ENCODE measurements around the gene ITGA11.

Gene ITGA11

DNA sequence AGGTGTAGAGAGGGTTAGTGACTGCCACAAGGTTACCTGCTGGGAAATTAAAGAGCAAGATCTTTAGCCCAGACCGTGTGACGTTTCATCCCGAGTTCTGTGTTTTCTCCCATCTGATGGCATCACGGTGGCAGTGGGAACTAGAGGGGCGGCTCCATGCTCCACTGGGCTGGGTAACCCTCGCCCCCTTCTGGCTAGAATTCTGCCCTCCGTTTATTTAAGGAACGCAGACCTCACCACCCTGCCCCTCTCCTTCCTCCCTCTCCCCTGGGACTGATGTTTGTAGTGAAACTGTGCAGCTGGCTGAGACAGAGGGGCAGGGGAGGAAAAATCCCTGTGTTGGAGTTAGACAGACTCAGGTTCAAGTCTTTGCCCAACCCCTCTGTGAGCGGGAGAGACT is 65.6 kb downstream of the ITGA11 start:
- no peak for TF ChIP-seq JUND (IDR thresholded peaks at IDR 0.05; ENCODE audit: low read depth)
- in situ Hi-C loops (cut with HindIII; ENCODE audit: low pct_unique_long_range_greater_than_20kb, low sequenced_read_pairs): no loop called here
- DNase-seq (ENCODE audit: low read depth in 1 of 2, low spot score in 1 of 2): no peak

DNA sequence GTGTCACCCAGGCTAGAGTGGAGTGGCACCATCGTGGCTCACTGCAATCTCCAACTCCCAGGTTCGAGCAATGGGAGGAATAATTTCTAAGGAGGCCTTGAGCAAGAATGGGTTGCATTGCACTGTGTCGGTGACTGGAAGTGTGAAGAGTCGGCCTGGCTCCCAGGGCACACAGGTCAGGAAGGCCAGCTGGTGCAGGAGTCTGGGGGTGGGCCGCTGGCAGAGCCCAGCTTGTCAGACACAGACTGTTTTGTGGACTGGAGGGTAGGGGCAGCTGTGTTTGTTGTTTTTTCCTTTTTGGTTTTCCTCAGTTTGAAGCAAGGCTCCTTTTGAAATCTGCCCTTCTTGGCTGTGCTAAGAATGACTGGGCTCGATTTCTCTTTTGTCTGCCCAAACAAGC is 66.2 kb downstream of the ITGA11 start:
- TF ChIP-seq JUND (IDR thresholded peaks at IDR 0.05; ENCODE audit: low read depth): no peak
- in situ Hi-C loops (cut with HindIII; ENCODE audit: low pct_unique_long_range_greater_than_20kb, low sequenced_read_pairs): no loop called here

DNA sequence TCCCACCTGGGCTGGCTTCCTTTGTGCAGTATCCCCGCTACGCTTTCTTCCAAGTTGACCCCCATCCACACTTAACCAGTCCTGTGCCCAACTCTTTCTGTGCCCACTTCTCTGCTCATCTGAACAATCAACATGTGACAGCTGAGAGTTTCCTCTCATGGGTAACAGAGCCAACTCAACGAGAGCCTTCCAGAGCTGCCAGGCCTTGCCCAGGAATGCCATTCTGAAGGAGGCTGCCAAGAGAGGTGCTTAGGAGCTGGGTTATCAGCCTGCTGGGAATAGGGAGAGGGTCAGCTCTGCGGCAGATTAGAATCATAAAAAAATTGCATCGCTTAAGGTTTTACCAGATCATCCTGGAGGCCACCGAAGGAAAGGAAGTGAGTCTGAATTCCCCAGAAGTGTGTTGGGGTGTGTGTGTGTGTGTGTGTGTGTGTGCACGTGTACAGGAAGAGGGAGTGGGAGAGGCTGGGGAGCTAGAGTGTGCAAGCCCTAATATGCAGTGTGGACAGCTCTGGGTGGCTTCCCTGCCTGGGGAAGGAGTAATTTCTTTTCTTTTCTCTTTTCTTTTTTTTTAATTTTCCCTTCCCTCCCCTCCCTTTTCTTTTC is 66.7 kb downstream of the ITGA11 start:
- TF ChIP-seq JUND (IDR thresholded peaks at IDR 0.05; ENCODE audit: low read depth): no peak
- in situ Hi-C loops (cut with HindIII; ENCODE audit: low pct_unique_long_range_greater_than_20kb, low sequenced_read_pairs): no loop called here
- DNase-seq (ENCODE audit: low read depth in 1 of 2, low spot score in 1 of 2): no peak

More for the DNA sequence above, 66.2 kb downstream of the ITGA11 start:
- no peak for DNase-seq (ENCODE audit: low read depth in 1 of 2, low spot score in 1 of 2)

DNA sequence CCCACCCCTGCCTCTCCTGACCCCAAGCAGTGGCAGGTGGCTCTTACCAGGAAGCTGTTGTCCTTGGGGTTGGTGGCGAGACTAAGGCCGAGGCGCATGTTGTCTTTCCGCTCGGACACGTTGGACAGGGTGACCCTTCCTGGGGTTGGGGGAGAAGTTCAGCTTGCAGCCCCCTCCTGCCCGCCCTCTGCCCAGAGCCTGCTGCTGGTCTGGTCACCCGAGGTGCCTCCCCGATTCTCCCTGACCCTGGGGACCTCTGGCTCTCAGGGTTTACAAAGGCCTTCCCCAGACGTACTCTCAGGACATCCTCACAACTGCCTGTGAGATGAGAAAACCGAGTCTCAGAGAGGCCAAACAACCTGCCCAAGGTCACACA is 67.3 kb downstream of the ITGA11 start:
- in situ Hi-C loops (cut with HindIII; ENCODE audit: low pct_unique_long_range_greater_than_20kb, low sequenced_read_pairs): no loop called here
- no peak for DNase-seq (ENCODE audit: low read depth in 1 of 2, low spot score in 1 of 2)
- no peak for TF ChIP-seq JUND (IDR thresholded peaks at IDR 0.05; ENCODE audit: low read depth)

DNA sequence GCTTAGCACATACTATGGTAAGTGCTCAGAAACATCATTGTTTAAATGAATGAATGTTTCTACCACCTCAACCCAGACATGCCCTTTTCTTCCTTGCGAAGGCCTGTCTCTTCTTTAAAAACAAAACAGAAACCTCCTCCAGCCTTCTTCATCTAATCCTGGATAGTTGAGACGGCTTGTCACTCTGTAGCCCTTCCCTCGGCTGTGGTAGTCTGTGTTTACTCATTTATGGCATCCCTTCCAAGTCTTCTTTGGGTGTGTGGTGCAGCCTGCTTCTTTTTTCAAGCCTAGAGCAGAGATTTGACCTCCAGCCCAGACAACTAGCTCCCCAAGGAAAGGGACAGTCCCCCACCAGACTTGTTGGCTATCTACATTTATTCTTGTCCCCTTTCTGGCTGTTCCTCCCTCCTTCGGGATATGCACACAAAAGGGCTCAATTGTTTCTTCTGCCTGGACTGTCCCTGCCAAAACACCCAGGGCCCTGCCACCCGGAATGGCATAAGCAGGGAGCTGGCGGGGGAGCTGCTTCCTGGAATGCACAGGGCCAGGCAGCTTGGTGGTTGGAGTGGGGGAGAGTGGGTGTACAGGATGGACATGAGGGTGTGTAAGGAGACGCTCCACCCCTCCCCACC is 67.8 kb downstream of the ITGA11 start:
- TF ChIP-seq JUND (IDR thresholded peaks at IDR 0.05; ENCODE audit: low read depth): no peak
- in situ Hi-C loops (cut with HindIII; ENCODE audit: low pct_unique_long_range_greater_than_20kb, low sequenced_read_pairs): no loop called here
- DNase-seq (ENCODE audit: low read depth in 1 of 2, low spot score in 1 of 2): no peak

DNA sequence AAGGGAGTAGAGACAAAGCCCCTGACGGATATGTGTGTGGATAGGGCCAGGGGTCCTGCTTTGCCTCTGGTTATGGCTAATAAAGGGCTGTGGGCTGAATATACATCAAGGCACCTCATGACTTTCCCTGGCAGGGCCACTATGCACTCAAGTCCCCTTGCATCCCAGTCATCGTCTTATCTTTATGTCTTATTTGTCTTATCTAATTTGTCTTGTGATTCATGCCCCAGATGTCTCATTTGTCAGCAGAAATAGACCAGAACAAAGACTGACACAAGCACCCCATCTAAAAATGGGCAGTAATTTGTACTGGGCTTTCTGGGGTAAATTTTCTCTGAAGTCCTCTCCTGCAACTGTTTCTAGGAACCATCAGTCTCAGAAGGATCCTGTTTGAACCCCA is 68.6 kb downstream of the ITGA11 start:
- no peak for TF ChIP-seq JUND (IDR thresholded peaks at IDR 0.05; ENCODE audit: low read depth)
- in situ Hi-C loops (cut with HindIII; ENCODE audit: low pct_unique_long_range_greater_than_20kb, low sequenced_read_pairs): no loop called here
- no peak for DNase-seq (ENCODE audit: low read depth in 1 of 2, low spot score in 1 of 2)

DNA sequence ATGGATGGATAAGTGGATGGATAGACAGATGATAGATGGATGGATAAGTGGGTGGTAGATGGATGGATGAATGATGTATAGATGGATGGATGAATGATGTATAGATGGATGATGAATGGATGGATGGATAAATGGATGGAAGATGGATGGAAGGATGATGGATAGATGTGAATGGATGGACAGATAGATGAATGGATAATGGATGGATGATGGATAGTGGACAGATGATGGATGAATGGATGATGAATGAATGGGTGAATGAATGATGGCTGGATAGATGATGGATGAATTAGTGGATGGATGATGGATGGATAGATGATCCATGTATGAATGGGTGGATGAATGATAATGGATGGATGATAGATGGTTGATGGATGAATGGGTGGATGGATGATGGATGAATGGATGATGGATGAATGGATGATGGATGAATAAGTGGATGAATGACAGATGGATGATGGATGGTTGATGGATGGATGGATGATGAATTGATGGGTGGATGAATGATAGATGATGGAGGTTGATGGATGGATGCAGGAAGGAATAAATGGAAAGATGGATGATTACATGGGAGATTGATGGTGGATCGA is 69.3 kb downstream of the ITGA11 start:
- in situ Hi-C loops (cut with HindIII; ENCODE audit: low pct_unique_long_range_greater_than_20kb, low sequenced_read_pairs): no loop called here
- no peak for DNase-seq (ENCODE audit: low read depth in 1 of 2, low spot score in 1 of 2)
- no peak for TF ChIP-seq JUND (IDR thresholded peaks at IDR 0.05; ENCODE audit: low read depth)

DNA sequence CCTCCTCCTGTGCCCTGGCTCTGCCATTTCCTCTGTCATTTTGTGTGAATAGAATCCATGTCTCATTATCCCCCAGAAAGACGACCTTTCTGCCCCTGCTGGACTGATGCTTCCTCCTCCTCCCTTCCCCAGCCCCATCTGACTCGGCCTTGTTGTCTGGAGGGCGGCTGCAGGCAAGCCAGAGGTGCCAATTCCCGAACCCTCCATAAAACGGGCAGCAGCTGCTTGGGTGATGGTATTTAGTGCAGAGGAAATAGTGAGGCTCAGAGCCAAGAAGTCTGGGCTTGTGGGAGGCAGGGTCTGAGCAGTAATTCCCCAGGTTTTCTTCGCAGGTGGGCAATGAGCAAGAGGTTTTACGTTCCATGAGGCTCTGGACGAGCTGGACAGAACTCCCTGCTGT is 71.2 kb downstream of the ITGA11 start:
- DNase-seq (ENCODE audit: low read depth in 1 of 2, low spot score in 1 of 2): no peak
- no peak for TF ChIP-seq JUND (IDR thresholded peaks at IDR 0.05; ENCODE audit: low read depth)
- in situ Hi-C loops (cut with HindIII; ENCODE audit: low pct_unique_long_range_greater_than_20kb, low sequenced_read_pairs): no loop called here

DNA sequence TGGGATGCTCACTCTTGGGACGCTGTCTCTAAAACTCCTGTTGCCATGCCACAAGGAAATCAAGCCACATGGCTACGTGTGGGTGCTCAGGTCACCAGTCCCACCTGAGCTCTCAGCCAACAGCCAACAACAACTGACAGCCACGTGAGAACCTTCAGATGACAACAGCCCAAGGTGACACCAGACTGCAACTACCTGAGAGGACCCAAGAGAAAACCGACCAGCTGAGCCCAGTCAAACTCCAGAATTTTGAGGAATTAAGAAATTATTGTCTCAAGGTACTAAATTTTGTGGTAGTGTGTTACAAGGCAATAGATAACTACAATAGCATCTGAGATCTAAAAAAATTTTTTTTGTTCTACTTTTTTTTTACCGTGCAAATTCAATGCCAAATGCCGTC is 75.2 kb downstream of the ITGA11 start:
- no peak for DNase-seq (ENCODE audit: low read depth in 1 of 2, low spot score in 1 of 2)
- no peak for TF ChIP-seq JUND (IDR thresholded peaks at IDR 0.05; ENCODE audit: low read depth)
- in situ Hi-C loops (cut with HindIII; ENCODE audit: low pct_unique_long_range_greater_than_20kb, low sequenced_read_pairs): no loop called here

DNA sequence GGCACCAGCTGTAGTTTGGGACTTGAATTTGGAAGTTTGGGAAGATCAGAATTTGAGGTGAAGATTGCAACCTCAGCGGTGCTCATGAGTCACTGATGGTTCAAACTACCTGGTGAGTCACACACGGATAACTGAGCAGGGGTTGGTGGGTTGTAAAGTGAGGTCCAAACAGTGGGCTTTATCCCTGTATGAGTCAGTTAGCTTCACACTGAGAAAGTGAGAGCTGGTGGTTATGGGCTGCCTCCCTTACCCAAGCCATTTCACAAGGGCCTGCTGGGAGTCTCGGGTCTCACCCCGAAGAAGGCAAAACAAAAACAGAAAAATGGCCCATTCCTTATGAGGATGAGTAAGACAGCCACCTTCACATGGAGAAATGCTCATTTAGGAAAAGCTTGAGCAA is 77.0 kb downstream of the ITGA11 start:
- DNase-seq (ENCODE audit: low read depth in 1 of 2, low spot score in 1 of 2): no peak
- in situ Hi-C loops (cut with HindIII; ENCODE audit: low pct_unique_long_range_greater_than_20kb, low sequenced_read_pairs): no loop called here
- no peak for TF ChIP-seq JUND (IDR thresholded peaks at IDR 0.05; ENCODE audit: low read depth)

DNA sequence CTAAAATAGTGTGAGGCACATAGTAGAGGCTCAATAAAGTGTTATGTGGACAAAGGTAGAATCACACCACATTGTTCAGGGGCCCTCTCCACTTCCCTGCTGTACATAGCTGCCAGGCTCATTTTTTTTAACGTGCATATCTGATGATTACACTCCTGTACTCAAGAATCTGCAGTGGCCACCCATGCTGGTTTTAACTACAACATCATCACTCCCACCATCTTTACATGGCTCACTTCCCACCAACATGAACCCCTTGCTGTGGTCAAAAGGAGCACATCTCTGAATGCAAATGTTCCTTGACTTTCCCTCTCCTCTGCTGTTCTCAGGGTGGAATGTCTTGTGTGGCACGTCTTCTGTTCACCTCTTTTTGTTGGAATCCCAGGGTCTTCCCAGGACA is 77.7 kb downstream of the ITGA11 start:
- no peak for DNase-seq (ENCODE audit: low read depth in 1 of 2, low spot score in 1 of 2)
- no peak for TF ChIP-seq JUND (IDR thresholded peaks at IDR 0.05; ENCODE audit: low read depth)
- in situ Hi-C loops (cut with HindIII; ENCODE audit: low pct_unique_long_range_greater_than_20kb, low sequenced_read_pairs): no loop called here

DNA sequence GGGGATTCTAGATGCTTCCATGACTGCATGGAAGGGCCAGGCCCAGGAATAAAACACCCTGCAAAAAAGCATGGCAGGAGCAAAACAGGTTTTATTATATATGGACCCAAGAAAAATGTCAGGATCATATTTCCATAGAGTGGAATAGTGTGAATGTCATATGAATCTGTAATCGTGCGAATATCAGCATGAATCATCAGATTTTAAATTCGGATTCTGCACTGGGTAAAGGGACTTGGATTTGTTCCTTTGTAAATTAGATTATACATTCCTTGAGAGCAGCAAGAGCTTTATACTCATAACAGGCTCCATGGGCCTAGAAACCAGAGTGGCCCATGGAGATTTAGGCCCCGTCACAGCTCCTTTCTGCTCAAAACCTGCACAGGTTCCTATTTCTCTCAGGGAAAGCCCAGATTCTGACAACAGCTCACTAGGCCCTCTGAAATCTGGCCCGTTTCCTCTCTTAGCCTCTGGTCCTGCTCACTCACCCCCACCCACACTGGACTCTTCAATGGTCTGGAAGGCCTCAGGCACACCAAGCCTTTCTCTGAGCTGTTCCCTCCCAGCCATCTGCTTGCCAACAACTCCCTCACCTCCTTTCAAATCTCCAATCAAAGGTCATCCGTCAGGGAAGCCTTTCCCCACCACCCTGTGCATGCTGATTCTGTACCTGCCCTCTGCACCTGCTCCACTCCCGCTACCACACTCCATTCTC is 78.4 kb downstream of the ITGA11 start:
- TF ChIP-seq JUND (IDR thresholded peaks at IDR 0.05; ENCODE audit: low read depth): no peak
- no peak for DNase-seq (ENCODE audit: low read depth in 1 of 2, low spot score in 1 of 2)
- in situ Hi-C loops (cut with HindIII; ENCODE audit: low pct_unique_long_range_greater_than_20kb, low sequenced_read_pairs): no loop called here

DNA sequence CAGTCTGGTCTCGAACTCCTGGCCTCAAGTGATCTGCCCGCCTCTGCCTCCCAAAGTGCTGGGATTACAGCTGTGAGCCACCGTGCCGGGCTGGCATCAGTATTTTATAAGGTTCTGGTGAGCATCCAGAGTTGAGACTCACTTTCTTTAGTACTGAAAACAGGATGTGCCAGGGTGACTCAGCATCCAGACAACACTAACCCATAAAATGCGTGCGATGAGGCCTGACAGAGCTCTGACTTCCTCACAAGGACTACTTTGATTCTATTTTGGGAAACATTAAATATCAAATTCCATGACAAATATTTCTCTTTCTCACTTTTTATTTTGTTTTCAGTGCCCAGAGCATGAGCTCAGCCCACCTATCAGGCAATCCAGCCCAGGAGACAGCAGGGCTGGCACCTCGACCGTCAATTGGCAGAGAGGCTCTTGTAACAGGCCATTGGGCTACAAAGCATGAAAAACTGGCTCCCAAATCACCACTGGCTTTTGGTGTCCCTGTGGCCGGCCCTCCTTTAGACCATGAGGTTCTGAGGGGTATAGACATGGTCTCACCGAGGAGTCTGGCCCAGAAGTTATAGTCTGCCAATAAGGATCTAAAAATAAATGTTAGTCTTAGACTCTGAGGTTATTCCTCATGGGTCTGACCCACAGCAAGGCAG is 79.4 kb downstream of the ITGA11 start:
- in situ Hi-C loops (cut with HindIII; ENCODE audit: low pct_unique_long_range_greater_than_20kb, low sequenced_read_pairs): no loop called here
- no peak for TF ChIP-seq JUND (IDR thresholded peaks at IDR 0.05; ENCODE audit: low read depth)
- DNase-seq (ENCODE audit: low read depth in 1 of 2, low spot score in 1 of 2): no peak

All from T47D (cell line).